ENCODE measurements around the gene ACTL6A.
"Not testable (repeated sequence)": the region's sequence is repeated elsewhere in the genome, so short reads cannot be mapped to it uniquely, and the experiment has no call there.

ACTL6A gene

DNA sequence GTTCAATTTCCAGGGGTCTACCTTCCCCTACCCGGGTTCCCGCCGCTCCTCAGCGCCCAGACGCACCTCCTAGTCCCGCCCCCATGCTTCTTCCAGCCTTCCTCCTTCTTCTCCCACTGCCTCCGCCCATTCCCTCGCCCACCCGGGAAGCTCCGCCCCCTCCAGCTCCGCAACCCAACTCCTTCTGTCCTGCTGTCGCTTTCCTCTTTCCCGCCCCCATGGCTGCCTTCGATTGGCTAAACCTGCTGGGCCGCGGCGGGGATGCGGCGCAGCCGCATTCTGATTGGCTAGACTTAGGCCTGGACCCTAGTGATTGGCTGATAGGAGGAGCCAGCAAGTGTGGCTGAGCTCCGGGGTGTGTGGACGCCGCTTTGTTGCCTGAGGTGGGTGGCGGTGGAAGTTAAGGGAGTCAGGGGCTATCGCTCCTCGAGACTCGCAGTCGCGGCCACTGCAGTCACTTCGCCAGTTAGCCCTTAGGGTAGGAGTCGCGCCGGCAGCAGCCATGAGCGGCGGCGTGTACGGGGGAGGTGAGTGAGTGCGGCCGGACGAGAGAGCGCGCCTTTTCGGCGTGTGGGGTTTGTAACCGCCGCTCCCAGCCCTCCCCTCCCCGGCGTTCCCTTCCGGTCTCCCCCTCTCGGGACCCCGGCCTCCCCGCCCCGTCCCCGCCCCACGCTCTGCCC lies at the start of gene ACTL6A:
TSS of gene ACTL6A (plus strand) at position 336 of the 680 bp plus-strand sequence. CDS start at position 503, 167 bp downstream.
- peak; percentile 97 for DNase-seq (ENCODE audit: low read depth)

DNA sequence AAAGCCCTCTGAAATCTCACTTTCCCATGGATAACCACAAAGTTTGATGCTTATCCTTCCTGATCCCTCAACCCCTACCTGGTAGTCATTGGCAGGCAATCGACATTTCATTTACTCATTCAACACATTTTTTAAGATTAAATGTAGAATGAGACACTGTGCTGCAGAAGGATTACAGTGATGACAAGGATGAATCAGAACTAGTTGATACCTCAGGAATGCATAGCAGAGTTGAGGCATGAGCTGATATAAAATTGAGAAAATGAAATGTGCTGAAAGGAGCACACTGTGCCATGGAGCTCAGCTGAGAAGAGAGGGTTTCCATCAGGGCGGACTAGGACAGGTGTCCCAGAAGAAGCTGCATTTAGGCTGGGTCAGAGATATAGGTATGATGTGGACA lies 48.9 kb upstream of the ACTL6A start:
- no peak for DNase-seq (ENCODE audit: low read depth)

GRCh38 chr3:179516461-179517251 lies 46.1 kb upstream of the ACTL6A start:
- DNase-seq (ENCODE audit: low read depth) = not testable (repeated sequence)

DNA sequence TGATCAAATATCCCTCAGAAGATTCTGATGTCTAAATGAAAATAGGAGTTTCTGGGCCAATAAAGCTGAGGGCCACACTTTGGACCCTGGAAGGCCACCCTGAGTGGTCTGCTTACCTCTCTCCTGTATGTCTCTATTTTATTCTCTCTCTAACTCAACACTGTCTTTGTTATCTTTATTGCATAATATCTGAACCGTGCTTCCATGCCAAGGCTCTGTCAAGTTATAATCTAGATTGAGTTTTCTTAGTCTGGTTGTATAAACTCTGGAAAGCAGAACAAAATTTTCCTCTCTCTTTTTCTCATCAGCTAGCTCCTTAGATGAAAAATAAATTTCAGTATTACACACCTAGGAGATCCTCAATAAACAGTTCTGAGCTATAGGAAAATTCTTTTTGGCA lies 36.2 kb upstream of the ACTL6A start:
- DNase-seq (ENCODE audit: low read depth) = no peak

- DNase-seq (ENCODE audit: low read depth) = no peak
These were observed 35.7 kb upstream of the ACTL6A start for GRCh38 chr3:179526989-179527391.

GRCh38 chr3:179528772-179529171 lies 34.0 kb upstream of the ACTL6A start:
- DNase-seq (ENCODE audit: low read depth) = no peak

DNA sequence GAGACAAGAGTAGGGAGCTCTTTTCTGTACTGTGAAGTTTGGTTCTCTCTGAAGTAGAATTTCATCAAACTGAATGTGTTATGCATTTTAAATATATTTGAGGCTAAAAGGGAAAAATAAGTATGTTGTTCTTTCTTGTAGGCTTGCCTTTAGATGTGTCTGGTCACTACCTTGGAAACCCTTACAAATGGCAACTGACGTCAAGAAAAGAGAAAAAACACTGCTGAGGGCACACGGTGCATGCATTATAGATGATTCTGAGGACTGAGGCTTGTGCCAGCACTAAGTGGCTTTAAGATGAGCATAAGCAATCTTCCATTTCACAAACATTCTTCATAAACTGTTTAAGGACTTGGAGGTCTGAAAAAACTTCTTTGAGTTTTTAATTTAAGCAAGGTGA lies 31.1 kb upstream of the ACTL6A start:
- DNase-seq (ENCODE audit: low read depth) = no peak

- DNase-seq (ENCODE audit: low read depth) = no peak
These were observed 29.5 kb upstream of the ACTL6A start for GRCh38 chr3:179533274-179533673.

- no peak for DNase-seq (ENCODE audit: low read depth)
These were observed 26.5 kb upstream of the ACTL6A start for GRCh38 chr3:179536256-179536655.

- no peak for DNase-seq (ENCODE audit: low read depth)
These were observed 21.6 kb upstream of the ACTL6A start for GRCh38 chr3:179541094-179541493.

DNA sequence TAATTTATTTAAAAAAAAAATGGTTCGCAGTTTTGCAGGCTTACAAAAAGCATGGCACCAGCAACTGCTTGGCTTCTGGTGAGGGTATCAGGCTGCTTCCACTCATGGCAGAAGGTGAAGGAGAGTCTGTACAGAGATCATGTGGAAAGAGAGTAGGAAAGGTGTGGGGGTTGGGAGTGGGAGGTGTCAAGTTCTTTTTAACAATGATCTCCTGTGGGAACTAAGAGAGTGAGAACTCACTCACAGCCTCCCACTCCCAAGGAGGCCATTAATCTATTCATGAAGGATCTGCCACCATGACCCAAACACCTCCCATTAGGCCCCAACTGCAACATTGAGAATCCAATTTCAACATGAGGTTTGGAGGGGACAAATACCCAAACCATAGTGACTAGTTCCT lies 21.1 kb upstream of the ACTL6A start:
- no peak for DNase-seq (ENCODE audit: low read depth)

DNA sequence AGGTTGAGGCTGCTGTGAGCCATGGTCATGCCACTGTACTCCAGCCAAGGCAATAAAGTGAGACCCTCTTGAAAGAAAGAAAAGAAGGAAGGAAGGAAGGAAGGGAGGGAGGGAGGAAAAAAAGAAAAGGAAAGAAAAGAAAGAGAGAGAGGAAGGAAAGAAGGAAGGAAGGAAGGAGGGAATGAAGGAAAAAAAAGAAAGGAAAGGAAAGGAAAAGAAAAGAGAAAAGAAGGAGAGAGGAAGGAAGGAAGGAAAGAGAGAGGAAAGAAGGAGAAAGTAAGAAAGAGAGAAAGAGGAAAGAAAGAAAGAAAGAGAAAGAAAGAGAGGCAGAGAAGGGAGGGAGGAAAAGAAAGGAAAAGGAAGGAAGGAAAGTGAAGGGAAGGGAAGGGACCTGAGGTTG lies 20.4 kb upstream of the ACTL6A start:
- DNase-seq (ENCODE audit: low read depth) = no peak

- DNase-seq (ENCODE audit: low read depth) = no peak
These were observed 17.6 kb upstream of the ACTL6A start for GRCh38 chr3:179544981-179545645.

DNA sequence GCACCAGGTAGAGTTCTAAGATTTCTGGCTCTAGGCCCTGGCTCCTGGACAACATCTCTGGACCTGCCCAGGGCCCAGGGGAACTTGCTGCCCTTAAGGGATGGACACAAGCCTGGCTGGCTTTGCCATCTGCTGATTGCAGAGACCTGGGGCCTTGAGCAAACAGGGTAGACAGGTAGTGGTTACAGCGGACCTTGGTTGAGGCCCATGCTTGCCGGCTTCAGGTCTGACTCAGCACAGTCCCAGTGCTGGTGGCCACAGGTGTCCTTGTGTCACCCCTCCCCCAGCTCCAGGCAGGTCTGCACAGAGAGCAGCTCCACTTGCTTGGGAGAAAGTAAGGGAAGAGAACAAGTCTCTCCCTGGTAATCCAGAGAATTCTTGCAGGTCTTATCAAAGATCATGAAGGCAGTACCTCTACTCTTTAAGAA lies 15.9 kb upstream of the ACTL6A start:
- DNase-seq (ENCODE audit: low read depth) = no peak

- DNase-seq (ENCODE audit: low read depth) = no peak
These were observed 11.2 kb upstream of the ACTL6A start for GRCh38 chr3:179551349-179552105.

- DNase-seq (ENCODE audit: low read depth) = peak; percentile 29
These were observed 3.9 kb upstream of the ACTL6A start for GRCh38 chr3:179558742-179559364.

DNA sequence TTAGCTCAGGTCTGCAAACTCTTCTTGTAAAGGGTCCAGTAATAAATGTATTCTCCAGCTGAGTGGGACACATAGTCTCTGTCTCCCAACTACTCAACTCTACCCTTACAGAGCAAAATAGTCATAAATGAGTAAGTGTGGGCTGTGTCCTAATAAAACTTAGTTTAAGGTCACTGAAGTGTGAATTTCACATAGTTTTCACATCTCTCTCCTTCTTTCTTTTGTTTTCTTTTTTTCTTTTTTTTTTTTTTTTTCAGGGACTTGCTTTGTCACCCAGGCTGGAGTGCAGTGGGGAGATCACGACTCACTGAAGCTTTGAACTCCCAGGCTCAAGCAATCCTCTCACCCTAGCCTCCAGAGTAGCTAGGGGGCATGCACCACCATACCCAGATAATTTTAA lies 1.9 kb upstream of the ACTL6A start:
- DNase-seq (ENCODE audit: low read depth) = no peak

DNA sequence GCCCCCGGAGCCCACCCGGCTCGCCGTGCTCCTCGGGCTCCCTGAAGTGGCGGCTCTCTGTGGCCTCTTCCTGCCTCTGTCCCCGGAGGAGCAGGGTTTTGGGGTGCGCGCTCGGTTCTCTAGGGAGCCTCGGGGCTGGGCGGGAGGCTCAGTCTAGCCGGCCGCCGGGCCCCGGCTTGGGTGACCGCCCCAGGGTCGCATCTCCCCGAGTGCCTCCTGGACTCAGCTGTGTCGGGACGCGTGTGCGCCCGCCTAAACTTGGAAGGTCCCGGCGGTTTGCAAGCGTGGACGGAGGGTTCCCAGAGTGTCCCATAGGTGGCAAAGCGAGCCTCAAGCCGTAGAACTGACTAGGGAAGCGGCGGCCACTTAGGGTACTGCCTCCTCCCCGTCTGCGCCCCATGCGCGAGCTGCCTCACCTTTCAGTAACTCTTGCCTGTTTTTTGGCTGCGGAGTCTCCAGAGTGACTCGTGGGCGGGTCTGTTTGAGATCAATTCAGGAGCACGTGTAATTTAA lies 601 bp downstream of the ACTL6A start:
- DNase-seq (ENCODE audit: low read depth) = peak; percentile 43

DNA sequence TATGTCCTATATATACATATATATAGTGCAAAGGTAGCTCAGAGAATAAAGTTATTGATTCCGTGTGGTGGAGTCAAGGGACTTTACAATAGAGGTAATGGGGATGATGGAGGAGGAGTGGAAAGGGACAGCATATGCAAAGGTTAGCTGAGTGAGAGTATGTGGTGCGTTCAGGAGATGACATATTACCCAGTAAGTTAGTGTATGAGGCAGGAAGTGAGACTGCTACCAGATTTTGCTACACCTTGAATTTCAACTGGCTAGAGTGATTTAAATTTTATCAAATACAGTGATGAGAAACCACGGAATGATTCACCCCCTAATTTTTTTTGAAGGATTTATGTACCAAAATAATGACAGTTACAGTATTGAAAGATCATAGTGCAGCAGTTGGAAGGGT lies 2.8 kb downstream of the ACTL6A start:
- no peak for DNase-seq (ENCODE audit: low read depth)

DNA sequence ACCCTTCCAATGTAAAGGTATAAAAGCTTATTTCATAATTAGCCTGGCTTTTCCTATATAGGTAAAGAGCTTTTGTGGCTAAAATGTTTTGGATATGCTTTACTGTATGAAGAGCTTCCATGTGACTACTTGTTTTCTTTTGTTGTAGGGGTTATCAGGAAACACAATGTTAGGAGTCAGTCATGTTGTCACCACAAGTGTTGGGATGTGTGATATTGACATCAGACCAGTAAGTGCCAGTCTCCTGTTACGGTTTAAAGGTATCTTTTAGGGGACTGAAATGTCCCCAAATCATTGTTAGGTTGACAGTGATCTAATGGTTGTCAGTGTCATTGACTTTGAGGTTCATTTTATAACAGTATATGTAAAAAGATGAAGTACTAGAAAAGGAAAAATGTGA lies 18.3 kb downstream of the ACTL6A start:
- DNase-seq (ENCODE audit: low read depth) = no peak

GRCh38 chr3:179589143-179589542 lies 26.4 kb downstream of the ACTL6A start:
- no peak for DNase-seq (ENCODE audit: low read depth)

- no peak for DNase-seq (ENCODE audit: low read depth)
These were observed 27.9 kb downstream of the ACTL6A start for GRCh38 chr3:179590669-179591068.

All from HS-27A (cell line).